ENCODE data around the gene TSFM. TPM values are rescaled to one million over a fixed set of nuclear protein-coding genes. Genes with fewer than 3 reads are reported as not detected.

The TSFM gene
- total and polyA plus RNA-seq, 2 of the 13 experiments (the other 11 are each of a cell fraction or from before 2014, with no cell fraction given) = 29.8 to 68.3 TPM

DNA sequence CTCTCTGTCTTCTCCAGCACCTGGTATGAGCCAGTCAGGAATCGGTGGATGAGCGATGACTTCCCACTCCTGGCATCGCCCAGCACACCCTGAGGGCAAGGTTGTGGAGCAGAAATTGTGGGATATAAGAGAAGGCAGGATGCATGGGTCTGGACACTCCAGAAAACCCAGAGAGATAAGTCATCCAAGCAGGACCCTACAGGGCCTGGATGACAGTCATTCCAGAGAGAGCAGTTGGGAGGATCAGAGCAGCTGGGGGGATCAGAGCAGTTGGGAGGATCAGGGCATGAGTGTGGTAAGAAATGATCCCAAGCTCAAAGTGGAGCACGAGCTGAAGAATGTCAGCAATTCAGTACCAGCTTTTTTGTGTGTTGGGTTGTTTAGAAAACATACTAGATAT lies 48.0 kb upstream of the TSFM start:
- WGBS (ENCODE audit: low lambda C conversion rate) = 57% methylated on average over 4 of the region's 4 CpGs
- POLR2A ChIA-PET = interaction anchor here (0.6 to 3.3 kb wide), 7 partner anchors 9 to 214 kb away, joined by 3 to 29 read pairs (median 3); partner anchors contain the start of genes CDK4, DCTN2, DDIT3 and TSPAN31

DNA sequence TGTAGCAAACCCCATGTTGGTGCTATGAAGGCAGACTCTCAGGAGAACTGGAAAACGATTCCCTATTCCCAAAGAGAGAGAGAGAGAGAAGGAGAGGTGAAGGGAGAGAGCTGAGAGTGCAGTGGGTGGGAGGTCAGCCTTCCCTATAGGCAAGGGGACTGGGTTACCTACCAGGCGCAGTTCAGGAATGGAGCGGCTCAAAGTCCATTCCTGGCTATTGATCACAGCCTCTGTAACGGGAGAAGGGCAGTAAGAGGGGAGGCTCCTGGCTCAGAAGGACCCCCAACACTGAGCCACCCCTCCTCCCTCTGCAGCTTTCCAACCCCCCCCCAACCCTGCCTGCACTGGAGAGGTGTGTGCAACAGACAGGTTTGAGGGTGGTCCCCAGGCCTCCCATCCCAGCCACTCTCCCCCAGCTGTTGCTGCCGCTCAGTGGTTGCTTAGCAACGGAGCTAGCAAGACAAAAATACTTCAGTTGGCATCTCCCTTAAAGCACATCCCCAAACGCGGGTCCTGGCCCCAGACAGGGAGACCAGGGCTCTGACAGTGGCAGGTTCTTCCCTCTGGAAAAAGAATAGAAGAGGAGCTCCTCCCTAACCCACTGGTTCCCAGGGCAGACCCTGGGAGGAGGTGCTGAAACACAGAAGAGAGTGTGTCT lies 47.3 kb upstream of the TSFM start:
- no peak for FAIRE-seq
- TF ChIP-seq AGO1 (IDR thresholded peaks at IDR 0.05; ENCODE audit: low read depth, low read length, poor library complexity, severe bottlenecking) = no peak
- TF ChIP-seq CBX1 (IDR thresholded peaks at IDR 0.05; ENCODE audit: low read depth) = no peak
- TF ChIP-seq ARNTL (CRISPR knock-in tag; IDR thresholded peaks at IDR 0.05) = no peak
- no peak for TF ChIP-seq TARDBP (CRISPR knock-in tag; IDR thresholded peaks at IDR 0.05)
- TF ChIP-seq TSC22D2 (CRISPR knock-in tag; IDR thresholded peaks at IDR 0.05; ENCODE audit: borderline replicate concordance) = no peak
- no peak for TF ChIP-seq ZNF605 (CRISPR knock-in tag; IDR thresholded peaks at IDR 0.05)
- TF ChIP-seq ZNF333 (CRISPR knock-in tag; IDR thresholded peaks at IDR 0.05; ENCODE audit: borderline replicate concordance) = no peak
- TF ChIP-seq DBP (CRISPR knock-in tag; IDR thresholded peaks at IDR 0.05; ENCODE audit: not compliant biosample characterization) = no peak
- no peak for TF ChIP-seq ZNF251 (CRISPR knock-in tag; IDR thresholded peaks at IDR 0.05)
- peak; percentile 24; the same call in 1 of the 2 replicates for TF ChIP-seq GATAD2A (CRISPR knock-in tag; IDR thresholded peaks at IDR 0.05)
- no peak for TF ChIP-seq HMG20A (CRISPR knock-in tag; IDR thresholded peaks at IDR 0.05; ENCODE audit: borderline replicate concordance)
- no peak for TF ChIP-seq SIN3A (IDR thresholded peaks at IDR 0.05; ENCODE audit: borderline replicate concordance, low read depth, low read length)
- no peak for TF ChIP-seq MLLT10 (CRISPR knock-in tag; IDR thresholded peaks at IDR 0.05)
- TF ChIP-seq ZNF17 (CRISPR knock-in tag; IDR thresholded peaks at IDR 0.05) = no peak
- TF ChIP-seq NCOR1 (IDR thresholded peaks at IDR 0.05; ENCODE audit: borderline replicate concordance, low read length) = peak; percentile 18; the same call in 1 of the 2 replicates

More for the DNA sequence above, 48.0 kb upstream of the TSFM start:
- no peaks in the 10 kb centered on the region for H3K79me2 ChIP-seq (ENCODE audit: insufficient read depth, low read length)
- intact Hi-C loops (cut with micrococcal nuclease; ENCODE audit: unreplicated experiment) = no loop called here
- no peak overlapping the region for H3K27ac ChIP-seq (ENCODE audit: extremely low read length, insufficient read depth, low read length)
- no peaks in the 10 kb centered on the region for H3K9me3 ChIP-seq (ENCODE audit: low read length)
- H3K9ac ChIP-seq (ENCODE audit: insufficient read depth, low read depth, low read length) = no peak overlapping the region
- peaks cover 42% of the 10 kb centered on the region for H3K4me1 ChIP-seq (ENCODE audit: insufficient read depth, low read length)
- in situ Hi-C loops (cut with HindIII; ENCODE audit: extremely low pct_ligation_motif_present, low pct_unique_long_range_greater_than_20kb) = no loop called here
- TF ChIP-seq SOX5 (CRISPR knock-in tag; IDR thresholded peaks at IDR 0.05; ENCODE audit: borderline replicate concordance) = no peak
- no peak for TF ChIP-seq THAP11 (CRISPR knock-in tag; IDR thresholded peaks at IDR 0.05)
- no peak for TF ChIP-seq IRX3 (CRISPR knock-in tag; IDR thresholded peaks at IDR 0.05; ENCODE audit: borderline replicate concordance, low read depth)
- no peak for TF ChIP-seq HOXA3 (CRISPR knock-in tag; IDR thresholded peaks at IDR 0.05)
- TF ChIP-seq HOXD1 (CRISPR knock-in tag; IDR thresholded peaks at IDR 0.05) = no peak
- TF ChIP-seq NR3C1 (CRISPR knock-in tag; IDR thresholded peaks at IDR 0.05) = no peak
- no peak for TF ChIP-seq YEATS2 (CRISPR knock-in tag; IDR thresholded peaks at IDR 0.05; ENCODE audit: borderline replicate concordance)
- TF ChIP-seq ZNF180 (CRISPR knock-in tag; IDR thresholded peaks at IDR 0.05; ENCODE audit: borderline replicate concordance, low read depth) = no peak
- BruUV-seq (replicated peaks) = no TSS peak
- DNase-seq (ENCODE audit: low spot score) (no peak), ATAC-seq (no peak), FAIRE-seq (no peak)
- no peaks in the 10 kb centered on the region for H4K20me1 ChIP-seq (ENCODE audit: insufficient read depth, low read length)
- CTCF ChIA-PET (ENCODE audit: low intra/inter-chr PET ratio, low total read pairs) = interaction anchor here (1.8 kb wide), 1 partner anchor 9 kb away, joined by 6 read pairs; no protein-coding TSS in a partner anchor
- H2AFZ ChIP-seq (ENCODE audit: low read length) = no peak overlapping the region
- H3K4me2 ChIP-seq (ENCODE audit: low read depth, low read length) = 0 out of 2 replicates have a peak overlapping the region, but pooled peaks have one; percentile 26
- no peak overlapping the region for H3K4me3 ChIP-seq (replicated peaks in 1 of 3; ENCODE audit: insufficient read depth in 1 of 3, low read depth in 2 of 3, low read length in 3 of 3)
- no peaks in the 10 kb centered on the region for H3K36me3 ChIP-seq (replicated peaks in 1 of 2; ENCODE audit: control insufficient read depth in 1 of 2, insufficient read depth in 2 of 2, low read length in 2 of 2)
- H3K27me3 ChIP-seq (ENCODE audit: control insufficient read depth in 1 of 2, insufficient read depth in 2 of 2, low read length in 2 of 2) = peaks cover 14 to 64% of the 10 kb centered on the region in 2 experiments

More for the DNA sequence above, 47.3 kb upstream of the TSFM start:
- peaks cover 42% of the 10 kb centered on the region for H3K4me1 ChIP-seq (ENCODE audit: insufficient read depth, low read length)
- no peaks in the 10 kb centered on the region for H3K79me2 ChIP-seq (ENCODE audit: insufficient read depth, low read length)
- no TSS peak for BruUV-seq (replicated peaks)
- no peaks in the 10 kb centered on the region for H4K20me1 ChIP-seq (ENCODE audit: insufficient read depth, low read length)
- H3K36me3 ChIP-seq (replicated peaks in 1 of 2; ENCODE audit: control insufficient read depth in 1 of 2, insufficient read depth in 2 of 2, low read length in 2 of 2) = no peaks in the 10 kb centered on the region
- ChIA-PET POLR2A (interaction anchor here (0.9 to 3.3 kb wide), 6 partner anchors 9 to 215 kb away, joined by 3 to 29 read pairs (median 4); partner anchors contain the start of genes CDK4, DCTN2, DDIT3 and TSPAN31), CTCF (ENCODE audit: low intra/inter-chr PET ratio, low total read pairs) (interaction anchor here (1.8 kb wide), 1 partner anchor 9 kb away, joined by 6 read pairs; no protein-coding TSS in a partner anchor)
- H3K4me2 ChIP-seq (ENCODE audit: low read depth, low read length) = peak overlapping the region; percentile 94
- H2AFZ ChIP-seq (ENCODE audit: low read length) = no peak overlapping the region
- H3K27me3 ChIP-seq (ENCODE audit: control insufficient read depth in 1 of 2, insufficient read depth in 2 of 2, low read length in 2 of 2) = peaks cover 14 to 64% of the 10 kb centered on the region in 2 experiments
- H3K9me3 ChIP-seq (ENCODE audit: low read length) = no peaks in the 10 kb centered on the region
- DNase-seq (ENCODE audit: low spot score) (peak; percentile 23), ATAC-seq (peak; percentile 55)
- H3K9ac ChIP-seq (ENCODE audit: insufficient read depth, low read depth, low read length) = no peak overlapping the region
- WGBS (ENCODE audit: low lambda C conversion rate) = 7% methylated on average over 8 of the region's 8 CpGs
- in situ Hi-C loops (cut with HindIII; ENCODE audit: extremely low pct_ligation_motif_present, low pct_unique_long_range_greater_than_20kb) = no loop called here
- peak overlapping the region in 1 of 3 experiments; percentile 73; a peak in 2 of 6 replicates for H3K4me3 ChIP-seq (replicated peaks in 1 of 3; ENCODE audit: insufficient read depth in 1 of 3, low read depth in 2 of 3, low read length in 3 of 3)
- no peak overlapping the region for H3K27ac ChIP-seq (ENCODE audit: extremely low read length, insufficient read depth, low read length)
- intact Hi-C loops (cut with micrococcal nuclease; ENCODE audit: unreplicated experiment) = loop anchor here (5.0 kb wide), 2 partner anchors 43 to 153 kb away; partner anchors contain the start of gene OS9
